K562 (cell line): ENCODE results near the gene DOCK8. TPM values are rescaled to one million over a fixed set of nuclear protein-coding genes. Genes with fewer than 3 reads are reported as not detected.

ENCODE experiments used
- ATAC-seq: fragments of 200-7000 bp; cut with Tn5 transposase; 3 replicates; pipeline ENCODE4 v1.9.1; 2020; ENCODE audit warnings: moderate library complexity
- BruUV-seq: library from RNA; stranded (reverse); fragments of 400-500 nt; replicated peaks from 2 replicates; lab custom pipeline; 2021; lab: Mats Ljungman, UMichigan
- CTCF ChIA-PET: fragments of 300-600 bp; formaldehyde crosslinking; extraction: SDS; loops from one replicate; lab custom pipeline; 2021; ENCODE audit warnings: low intra/inter-chr PET ratio; lab: Yijun Ruan, JAX
- POLR2A ChIA-PET: fragments of 300-600, 350-650 bp; sonication (Branson Sonifier 250); formaldehyde crosslinking; extraction: SDS; loops from one replicate; lab custom pipeline; 2021; ENCODE audit warnings: antibody characterized with exemption, inconsistent platforms; lab: Yijun Ruan, JAX
- DNase-seq, 4 experiments: peaks; one replicate each; pipeline versions ENCODE4 v3.0.0 to v3.0.0-alpha.2; 2011 to 2018; ENCODE audit warnings: low spot score in 3 of 4, mixed read lengths in 3 of 4; ENCODE audit errors: extremely low read depth in 1 of 4
- FAIRE-seq: peaks from 2 replicates; lab custom pipeline; 2011; peaks lifted over from hg19 to GRCh38; lab: Jason Lieb, UNC
- H2AFZ ChIP-seq: 2 replicates; pipeline ENCODE4 v1.6.0; 2011; ENCODE audit warnings: low read depth, low read length, control low read depth, inconsistent platforms
- H3K27ac ChIP-seq: fragments of 200-600 bp; 3 replicates; pipeline ENCODE4 v1.8.0; 2011; ENCODE audit warnings: low read depth, mild to moderate bottlenecking, control low read depth, inconsistent platforms, low read length, moderate library complexity, mixed read lengths; ENCODE audit errors: extremely low read depth
- H3K27me3 ChIP-seq, 2 experiments: fragments of 300-600 bp in 1 of 2; 2 replicates in 1 of 2; 3 replicates in 1 of 2; pipeline versions ENCODE4 v1.6.0 to v1.8.0; 2011; ENCODE audit warnings: inconsistent platforms in 2 of 2, low read length in 2 of 2, mild to moderate bottlenecking in 1 of 2, mixed read lengths in 1 of 2, moderate library complexity in 1 of 2; ENCODE audit not compliant: control insufficient read depth in 2 of 2, insufficient read depth in 2 of 2
- H3K36me3 ChIP-seq: fragments of 300-600 bp; 3 replicates; pipeline ENCODE4 v1.8.0; 2011; ENCODE audit warnings: mild to moderate bottlenecking, low read length, inconsistent platforms; ENCODE audit not compliant: control insufficient read depth, insufficient read depth
- H3K4me1 ChIP-seq, 2 experiments: fragments of 200-600 bp in 1 of 2; replicated peaks in 1 of 2; 2 replicates in 1 of 2; 3 replicates in 1 of 2; pipeline versions ENCODE4 v1.5.1 to v1.8.0; 2011; ENCODE audit warnings: inconsistent platforms in 2 of 2, low read length in 2 of 2, mild to moderate bottlenecking in 1 of 2, mixed read lengths in 1 of 2, moderate library complexity in 1 of 2; ENCODE audit not compliant: control insufficient read depth in 2 of 2, insufficient read depth in 2 of 2
- H3K4me2 ChIP-seq: 2 replicates; pipeline ENCODE4 v1.6.1; 2011; ENCODE audit warnings: low read length, control low read depth, inconsistent platforms, mixed read lengths; ENCODE audit not compliant: insufficient read depth
- H3K4me3 ChIP-seq: fragments of 200-600 bp; sonication (generic), shearing (Covaris generic); 2 replicates; pipeline ENCODE4 v1.5.1; 2016; ENCODE audit warnings: control low read depth, inconsistent platforms
- H3K79me2 ChIP-seq: fragments of 200-600 bp; 3 replicates; pipeline ENCODE4 v1.8.0; 2011; ENCODE audit warnings: low read length, inconsistent platforms; ENCODE audit not compliant: control insufficient read depth, insufficient read depth
- H3K9ac ChIP-seq, 2 experiments: 2 replicates each; pipeline versions ENCODE4 v1.6.0 to v1.6.1; 2011; ENCODE audit warnings: low read depth in 2 of 2, low read length in 2 of 2, control low read depth in 1 of 2, inconsistent platforms in 1 of 2, mild to moderate bottlenecking in 1 of 2, mixed read lengths in 1 of 2; ENCODE audit not compliant: insufficient read depth in 1 of 2
- H3K9me1 ChIP-seq: one replicate; pipeline ENCODE4 v1.6.0; 2011; ENCODE audit warnings: inconsistent platforms, mild to moderate bottlenecking, low read length, moderate library complexity; ENCODE audit not compliant: control insufficient read depth, insufficient read depth
- H3K9me3 ChIP-seq: replicated peaks from 2 replicates; pipeline ENCODE4 v1.5.1; 2011; ENCODE audit warnings: low read depth, low read length, inconsistent platforms; ENCODE audit not compliant: control insufficient read depth, insufficient read depth
- H4K20me1 ChIP-seq: replicated peaks from 2 replicates; pipeline ENCODE4 v1.6.1; 2011; ENCODE audit warnings: low read length, inconsistent platforms, mixed read lengths; ENCODE audit not compliant: control insufficient read depth, insufficient read depth
- MEF2D ChIP-seq: conservative IDR thresholded peaks from 2 replicates; pipeline ENCODE4 v1.6.1; 2016; ENCODE audit warnings: low read depth, missing genetic modification characterization, missing compliant biosample characterization
- REST ChIP-seq, 2 experiments: fragments of 450-650 bp; formaldehyde crosslinking in 1 of 2; IDR thresholded peaks; 2 replicates each; pipeline versions ENCODE4 v1.4.0 to v1.6.1; 2014 to 2020; ENCODE audit warnings: mild to moderate bottlenecking in 2 of 2, borderline replicate concordance in 1 of 2, low read depth in 1 of 2
- WGBS: fragments of 100-300 bp; shearing (Covaris generic); methylation state at CpG from one replicate; pipeline ENCODE4 v1.1.6; 2016; ENCODE audit warnings: low coverage, mixed read lengths; ENCODE audit not compliant: insufficient coverage; ENCODE audit errors: missing lambda C conversion rate; 5-methylcytosine and 5-hydroxymethylcytosine counted together
- in situ Hi-C: fragments of 300-500 bp; cut with MboI; formaldehyde crosslinking; loops from 4 replicates; pipeline ENCODE4 v1.15.0; 2018; ENCODE audit warnings: inconsistent platforms, mixed read lengths
- intact Hi-C: fragments of 100-400 bp; cut with micrococcal nuclease; formaldehyde crosslinking; loops from 2 replicates; pipeline ENCODE4 v1.14.2; 2022
- polyA plus RNA-seq, 8 experiments: library from polyadenylated mRNA; depleted of rRNA in 4 of 8; stranded (reverse) in 5 of 8; unstranded in 3 of 8; fragments of >200 nt; fragmentation: Nextera tagmentation in 2 of 8; fragmentation: Illumina TruSeq in 1 of 8; extraction: Ambion mirVana in 2 of 8; extraction: Trizol in 1 of 8; gene quantifications; 2 replicates each; pipeline versions ENCODE4 v1.2.1 to v1.2.3, GENCODE V29; 2011 to 2014; ENCODE audit warnings: inconsistent platforms in 1 of 8, missing spikeins in 1 of 8
- total RNA-seq, 7 experiments: library from RNA; depleted of rRNA in 6 of 7; stranded (reverse); fragments of >200 nt in 6 of 7; fragmentation: Illumina TruSeq in 2 of 7; extraction: Trizol in 2 of 7; gene quantifications; 2 replicates each; pipeline versions ENCODE4 v1.2.1 to v1.2.3, GENCODE V29; 2011 to 2021; ENCODE audit warnings: low replicate concordance in 1 of 7

DOCK8 gene
- total and polyA plus RNA-seq, 9 of the 15 experiments (the other 6 are each of a cell fraction or from before 2014, with no cell fraction given): 14.4 to 53.8 (median 25.1) TPM

- in situ Hi-C loops (no loop called here), intact Hi-C loops (no loop called here)
- ATAC-seq: no peak
- H3K9me1 ChIP-seq: no peaks in the 10 kb centered on the region
- no peak for FAIRE-seq
- BruUV-seq: no TSS peak
- H3K36me3 ChIP-seq: no peaks in the 10 kb centered on the region
- TF ChIP-seq REST (IDR thresholded peaks at IDR 0.05; ENCODE audit: borderline replicate concordance): peak; percentile 23; the same call in 1 of the 2 replicates
- no peak for TF ChIP-seq REST (CRISPR knock-in tag; IDR thresholded peaks at IDR 0.05; ENCODE audit: low read depth)
- no peak for TF ChIP-seq MEF2D (tag)
- peaks cover 8% of the 10 kb centered on the region; the same call in 1 of the 3 replicates for H3K79me2 ChIP-seq
- H3K4me1 ChIP-seq: peaks cover 3 to 12% of the 10 kb centered on the region in 2 experiments; a peak in 3 of 5 replicates
- H4K20me1 ChIP-seq: no peaks in the 10 kb centered on the region
- WGBS: 89% methylated on average over 4 of the region's 5 CpGs
- no peaks in the 10 kb centered on the region for H3K9me3 ChIP-seq
- ChIA-PET CTCF (no interaction called here), POLR2A (interaction anchor here (1.0 to 3.0 kb wide), 2 partner anchors 8 to 25 kb away, joined by 3 to 9 read pairs; no protein-coding TSS in a partner anchor)
- no peak overlapping the region for H3K27ac ChIP-seq
- H3K4me3 ChIP-seq: no peak overlapping the region
- H2AFZ ChIP-seq: no peak overlapping the region
- DNase-seq: no peak
- no peak overlapping the region for H3K4me2 ChIP-seq
- no peaks in the 10 kb centered on the region for H3K27me3 ChIP-seq
- no peak overlapping the region for H3K9ac ChIP-seq
These were observed 27.9 kb downstream of the DOCK8 start for GRCh38 chr9:242461-243080.
